IPS-15b (cell line): ENCODE data around the gene ATP11A.

Experiments
- H3K27me3 ChIP-seq: one replicate; pipeline ENCODE4 v1.6.1; 2013; ENCODE audit warnings: low read length; ENCODE audit not compliant: control insufficient read depth, insufficient read depth
- H3K36me3 ChIP-seq: one replicate; pipeline ENCODE4 v1.6.1; 2013; ENCODE audit warnings: low read length; ENCODE audit not compliant: control insufficient read depth, insufficient read depth
- H3K4me1 ChIP-seq: one replicate; pipeline ENCODE4 v1.6.1; 2013; ENCODE audit warnings: mild to moderate bottlenecking, low read length; ENCODE audit not compliant: control insufficient read depth, insufficient read depth
- H3K4me3 ChIP-seq: one replicate; pipeline ENCODE4 v1.5.1; 2013; ENCODE audit warnings: low read depth, low read length
- H3K9ac ChIP-seq: one replicate; pipeline ENCODE4 v1.6.1; 2013; ENCODE audit warnings: low read depth, mild to moderate bottlenecking, low read length
- H3K9me3 ChIP-seq: one replicate; pipeline ENCODE4 v1.6.1; 2013; ENCODE audit warnings: mild to moderate bottlenecking, low read length; ENCODE audit not compliant: control insufficient read depth, insufficient read depth

Gene ATP11A

GRCh38 chr13:112821340-112822055 is 131.7 kb downstream of the ATP11A start:
- Histone ChIP-seq H3K36me3 (peaks cover 45% of the 10 kb centered on the region), H3K27me3 (no peaks in the 10 kb centered on the region), H3K9me3 (no peaks in the 10 kb centered on the region), H3K9ac (no peak overlapping the region), H3K4me3 (no peak overlapping the region), H3K4me1 (no peaks in the 10 kb centered on the region)

GRCh38 chr13:112822851-112823250 is 133.0 kb downstream of the ATP11A start:
- H3K4me3 ChIP-seq, result no peak overlapping the region
- H3K27me3 ChIP-seq, result no peaks in the 10 kb centered on the region
- no peaks in the 10 kb centered on the region for H3K4me1 ChIP-seq
- peaks cover 50% of the 10 kb centered on the region for H3K36me3 ChIP-seq
- H3K9ac ChIP-seq, result no peak overlapping the region
- H3K9me3 ChIP-seq, result no peaks in the 10 kb centered on the region

DNA sequence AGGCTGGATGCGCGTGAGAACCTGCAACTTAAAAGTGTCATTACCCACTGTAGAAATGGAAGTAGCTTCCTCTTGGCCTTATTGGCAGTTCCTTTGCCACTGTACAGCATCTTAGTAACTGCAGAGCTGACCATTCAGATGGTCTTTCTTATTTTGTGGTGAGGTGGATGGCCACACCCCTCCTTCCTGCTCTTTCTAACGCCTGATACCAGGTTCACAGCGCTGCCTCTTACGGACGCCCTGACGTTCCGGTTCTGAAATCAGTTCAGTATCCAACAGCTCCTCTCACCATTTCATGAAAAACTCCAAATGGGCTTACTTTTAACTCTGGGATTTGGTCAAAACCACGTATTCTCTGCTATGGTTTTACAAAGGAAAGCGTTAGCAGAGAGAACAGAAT is 134.6 kb downstream of the ATP11A start:
- no peak overlapping the region for H3K9ac ChIP-seq
- no peaks in the 10 kb centered on the region for H3K27me3 ChIP-seq
- no peaks in the 10 kb centered on the region for H3K4me1 ChIP-seq
- no peak overlapping the region for H3K4me3 ChIP-seq
- peaks cover 42% of the 10 kb centered on the region for H3K36me3 ChIP-seq
- no peaks in the 10 kb centered on the region for H3K9me3 ChIP-seq

DNA sequence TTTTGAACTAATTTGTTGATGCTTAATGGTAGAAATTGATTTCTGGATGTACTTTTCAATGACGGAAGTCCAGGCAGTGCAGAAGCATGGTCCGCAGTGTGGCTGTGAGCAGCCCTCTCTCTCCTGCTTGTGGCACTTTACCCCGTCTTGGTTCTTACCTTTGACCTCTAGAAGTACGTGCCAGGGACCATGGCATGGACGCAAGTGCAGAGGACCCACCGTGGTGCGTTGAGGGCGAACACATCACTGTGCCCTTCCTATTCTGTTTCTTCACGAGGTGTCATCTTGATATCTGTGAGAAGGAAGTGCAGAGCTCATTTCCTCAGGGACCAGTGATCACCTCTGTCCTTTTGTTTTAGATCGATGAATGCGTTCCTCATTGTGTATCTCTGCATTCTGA is 135.2 kb downstream of the ATP11A start:
- no peaks in the 10 kb centered on the region for H3K4me1 ChIP-seq
- peaks cover 37% of the 10 kb centered on the region for H3K36me3 ChIP-seq
- H3K9me3 ChIP-seq, result no peaks in the 10 kb centered on the region
- H3K27me3 ChIP-seq, result no peaks in the 10 kb centered on the region
- H3K9ac ChIP-seq, result no peak overlapping the region
- no peak overlapping the region for H3K4me3 ChIP-seq

DNA sequence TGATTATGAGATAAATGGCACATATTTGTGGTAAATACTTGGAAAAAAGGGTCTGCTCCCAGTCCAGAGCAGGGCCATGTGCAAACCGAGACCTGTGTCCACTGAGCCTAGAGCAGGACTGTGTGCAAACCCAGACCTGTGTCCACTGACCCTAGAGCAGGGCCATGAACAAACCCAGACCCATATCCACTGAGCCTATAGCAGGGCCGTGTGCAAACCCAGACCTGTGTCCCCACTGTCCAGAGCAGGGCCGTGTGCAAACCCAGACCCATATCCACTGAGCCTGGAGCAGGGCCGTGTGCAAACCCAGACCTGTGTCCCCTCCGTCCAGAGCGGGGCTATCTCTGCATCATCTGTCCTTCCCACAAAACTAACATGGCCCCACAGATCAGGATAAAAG is 136.0 kb downstream of the ATP11A start:
- Histone ChIP-seq H3K4me3 (no peak overlapping the region), H3K4me1 (no peaks in the 10 kb centered on the region), H3K27me3 (no peaks in the 10 kb centered on the region), H3K9me3 (no peaks in the 10 kb centered on the region), H3K36me3 (peaks cover 33% of the 10 kb centered on the region), H3K9ac (no peak overlapping the region)

GRCh38 chr13:112826565-112826964 is 136.7 kb downstream of the ATP11A start:
- Histone ChIP-seq H3K4me3 (no peak overlapping the region), H3K36me3 (peaks cover 38% of the 10 kb centered on the region), H3K9ac (no peak overlapping the region), H3K4me1 (no peaks in the 10 kb centered on the region), H3K9me3 (no peaks in the 10 kb centered on the region), H3K27me3 (no peaks in the 10 kb centered on the region)

GRCh38 chr13:112828082-112828699 is 138.4 kb downstream of the ATP11A start:
- Histone ChIP-seq H3K4me3 (no peak overlapping the region), H3K27me3 (no peaks in the 10 kb centered on the region), H3K36me3 (peaks cover 54% of the 10 kb centered on the region), H3K9me3 (no peaks in the 10 kb centered on the region), H3K9ac (no peak overlapping the region), H3K4me1 (no peaks in the 10 kb centered on the region)

- Histone ChIP-seq H3K27me3 (no peaks in the 10 kb centered on the region), H3K9me3 (no peaks in the 10 kb centered on the region), H3K36me3 (peaks cover 58% of the 10 kb centered on the region), H3K4me1 (no peaks in the 10 kb centered on the region), H3K9ac (no peak overlapping the region), H3K4me3 (no peak overlapping the region)
Observed at GRCh38 chr13:112828756-112829155, 138.9 kb downstream of the ATP11A start.

DNA sequence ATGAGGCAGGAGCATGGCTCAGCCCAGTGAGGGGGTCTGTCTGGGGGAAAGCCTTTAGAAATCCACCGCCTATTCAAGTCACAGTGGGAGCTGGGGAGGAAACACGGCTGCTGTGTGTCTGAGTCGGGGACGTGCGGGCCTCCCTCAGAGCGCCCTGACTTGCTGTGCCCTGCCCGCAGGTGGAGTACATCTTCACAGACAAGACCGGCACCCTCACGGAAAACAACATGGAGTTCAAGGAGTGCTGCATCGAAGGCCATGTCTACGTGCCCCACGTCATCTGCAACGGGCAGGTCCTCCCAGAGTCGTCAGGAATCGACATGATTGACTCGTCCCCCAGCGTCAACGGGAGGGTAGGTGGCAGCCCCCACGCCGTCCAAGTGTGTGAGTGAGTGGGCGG is 141.4 kb downstream of the ATP11A start:
- Histone ChIP-seq H3K4me3 (no peak overlapping the region), H3K4me1 (no peaks in the 10 kb centered on the region), H3K27me3 (no peaks in the 10 kb centered on the region), H3K9me3 (no peaks in the 10 kb centered on the region), H3K36me3 (peaks cover 63% of the 10 kb centered on the region), H3K9ac (no peak overlapping the region)

- Histone ChIP-seq H3K9ac (no peak overlapping the region), H3K9me3 (no peaks in the 10 kb centered on the region), H3K4me1 (no peaks in the 10 kb centered on the region), H3K36me3 (peaks cover 64% of the 10 kb centered on the region), H3K27me3 (no peaks in the 10 kb centered on the region), H3K4me3 (no peak overlapping the region)
Observed at GRCh38 chr13:112831801-112832200, 142.0 kb downstream of the ATP11A start.

GRCh38 chr13:112832811-112833210 is 143.0 kb downstream of the ATP11A start:
- Histone ChIP-seq H3K9ac (no peak overlapping the region), H3K9me3 (no peaks in the 10 kb centered on the region), H3K36me3 (peaks cover 60% of the 10 kb centered on the region), H3K4me3 (no peak overlapping the region), H3K27me3 (no peaks in the 10 kb centered on the region), H3K4me1 (no peaks in the 10 kb centered on the region)

GRCh38 chr13:112833551-112834257 is 143.9 kb downstream of the ATP11A start:
- Histone ChIP-seq H3K9me3 (no peaks in the 10 kb centered on the region), H3K27me3 (no peaks in the 10 kb centered on the region), H3K4me1 (no peaks in the 10 kb centered on the region), H3K9ac (no peak overlapping the region), H3K36me3 (peaks cover 61% of the 10 kb centered on the region), H3K4me3 (no peak overlapping the region)
